GM12891 (cell line): Measurements from ENCODE around the gene EPG5.
"Not testable (repeated sequence)": the region's sequence is repeated elsewhere in the genome, so short reads cannot be mapped to it uniquely, and the experiment has no call there.

Experiments
- DNase-seq: peaks from one replicate; pipeline ENCODE4 v3.0.0; 2011; ENCODE audit warnings: low spot score; ENCODE audit not compliant: insufficient read length
- FAIRE-seq: peaks from 2 replicates; lab custom pipeline; 2011; peaks lifted over from hg19 to GRCh38; lab: Jason Lieb, UNC
- PAX5 ChIP-seq: IDR thresholded peaks from 2 replicates; pipeline ENCODE4 v1.6.1; 2011; ENCODE audit warnings: low read length, moderate library complexity, mild to moderate bottlenecking; ENCODE audit not compliant: insufficient read depth, severe bottlenecking
- POLR2A ChIP-seq: IDR thresholded peaks from 2 replicates; pipeline ENCODE4 v1.6.1; 2011; ENCODE audit warnings: low read depth, low read length, control low read depth
- POLR2AphosphoS5 ChIP-seq: IDR thresholded peaks from 2 replicates; pipeline ENCODE4 v1.6.1; 2011; ENCODE audit warnings: low read depth, low read length, control low read depth
- POU2F2 ChIP-seq: IDR thresholded peaks from 2 replicates; pipeline ENCODE4 v1.6.1; 2011; ENCODE audit warnings: low read depth, mild to moderate bottlenecking, control low read depth, low read length, moderate library complexity
- SPI1 ChIP-seq: IDR thresholded peaks from 2 replicates; pipeline ENCODE4 v1.6.1; 2011; ENCODE audit warnings: low read depth, low read length, control low read depth
- TAF1 ChIP-seq: IDR thresholded peaks from 2 replicates; pipeline ENCODE4 v1.6.1; 2011; ENCODE audit warnings: low read depth, low read length, control low read depth

Gene EPG5

GRCh38 chr18:46001074-46001473, 33.9 kb upstream of the EPG5 start:
- FAIRE-seq, result no peak

DNA sequence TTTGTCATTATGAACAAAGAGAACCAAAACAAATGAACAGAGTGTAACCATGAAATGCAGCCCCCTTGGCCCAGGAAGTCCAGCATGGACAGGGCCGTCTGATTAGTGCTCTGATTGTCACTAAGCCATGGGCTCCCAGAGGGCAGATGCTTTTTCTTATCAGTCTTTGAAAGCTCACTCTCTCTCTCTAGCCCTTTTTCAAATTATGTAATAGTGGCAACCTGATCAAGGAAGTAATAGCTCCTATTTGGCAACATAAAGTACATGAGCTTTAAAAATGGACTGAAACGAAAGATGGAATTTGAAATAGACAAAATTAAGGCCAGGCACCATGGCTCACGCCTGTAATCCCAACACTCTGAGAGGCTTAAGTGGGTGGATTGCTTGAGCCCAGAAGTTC, 32.4 kb upstream of the EPG5 start:
- no peak for DNase-seq
- FAIRE-seq, result no peak
- TF ChIP-seq TAF1 (no peak), SPI1 (no peak), POLR2A (no peak), POU2F2 (no peak), POLR2AphosphoS5 (no peak), PAX5 (no peak)

More at GRCh38 chr18:46001074-46001473, 33.9 kb upstream of the EPG5 start:
- no peak for DNase-seq
- no peak for TF ChIP-seq POLR2A
- TF ChIP-seq POLR2AphosphoS5, result no peak
- no peak for TF ChIP-seq PAX5
- no peak for TF ChIP-seq POU2F2
- TF ChIP-seq SPI1, result no peak
- no peak for TF ChIP-seq TAF1

DNA sequence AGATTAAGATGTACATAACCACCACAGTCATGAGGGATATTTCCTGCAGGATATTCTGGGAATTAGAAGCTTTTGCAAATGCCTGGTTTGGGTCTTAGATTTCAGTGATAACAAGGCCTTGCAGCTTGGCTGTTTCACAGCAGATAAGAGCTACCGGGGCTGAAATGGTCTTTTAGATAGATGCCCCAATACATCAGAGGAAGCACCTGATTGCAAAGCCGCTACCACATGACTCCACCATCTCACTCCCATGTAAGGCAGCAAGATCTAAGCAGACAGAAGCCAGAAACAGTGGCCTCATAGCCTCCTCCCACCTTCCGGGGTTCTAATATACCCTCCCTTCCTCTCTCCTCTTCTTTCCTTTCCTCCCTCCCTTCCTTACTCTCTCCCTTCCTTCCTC, 31.1 kb upstream of the EPG5 start:
- DNase-seq, result no peak
- FAIRE-seq, result peak; percentile 28
- TF ChIP-seq TAF1 (no peak), POU2F2 (no peak), POLR2AphosphoS5 (no peak), POLR2A (no peak), SPI1 (no peak), PAX5 (no peak)

- peak; percentile 35 for DNase-seq
- TF ChIP-seq PAX5, result no peak
- TF ChIP-seq SPI1, result peak; percentile 29; the same call in 1 of the 2 replicates
- FAIRE-seq, result peak; percentile 89
These were observed 30.6 kb upstream of the EPG5 start for GRCh38 chr18:45997700-45998151.

DNA sequence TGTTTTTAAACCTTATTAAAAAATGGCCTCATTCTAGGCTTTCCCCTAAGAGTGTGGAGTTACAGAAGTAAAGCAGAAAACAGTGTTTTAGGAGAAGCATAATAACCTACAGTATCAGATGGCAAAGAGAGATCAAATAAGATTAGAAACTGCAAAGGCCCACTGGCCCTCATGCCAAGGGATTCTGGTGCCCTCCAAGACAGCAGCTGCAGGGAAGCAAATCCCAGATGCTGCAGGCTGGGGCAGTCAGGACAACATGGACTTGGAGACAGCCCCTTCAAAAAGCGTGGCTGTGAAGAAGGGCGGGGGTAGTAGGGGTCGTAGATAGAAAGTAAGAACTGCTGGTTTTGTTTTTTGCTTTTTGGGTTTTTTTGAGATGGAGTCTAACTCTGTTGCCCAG, 28.3 kb upstream of the EPG5 start:
- FAIRE-seq, result no peak
- TF ChIP-seq POLR2AphosphoS5 (no peak), TAF1 (no peak), SPI1 (no peak), PAX5 (no peak), POU2F2 (no peak), POLR2A (no peak)
- DNase-seq, result no peak

- DNase-seq (no peak), FAIRE-seq (no peak)
- no peak for TF ChIP-seq POLR2AphosphoS5
- no peak for TF ChIP-seq TAF1
- no peak for TF ChIP-seq POLR2A
- no peak for TF ChIP-seq PAX5
- TF ChIP-seq SPI1, result no peak
These were observed 26.3 kb upstream of the EPG5 start for GRCh38 chr18:45993438-45993837.

DNA sequence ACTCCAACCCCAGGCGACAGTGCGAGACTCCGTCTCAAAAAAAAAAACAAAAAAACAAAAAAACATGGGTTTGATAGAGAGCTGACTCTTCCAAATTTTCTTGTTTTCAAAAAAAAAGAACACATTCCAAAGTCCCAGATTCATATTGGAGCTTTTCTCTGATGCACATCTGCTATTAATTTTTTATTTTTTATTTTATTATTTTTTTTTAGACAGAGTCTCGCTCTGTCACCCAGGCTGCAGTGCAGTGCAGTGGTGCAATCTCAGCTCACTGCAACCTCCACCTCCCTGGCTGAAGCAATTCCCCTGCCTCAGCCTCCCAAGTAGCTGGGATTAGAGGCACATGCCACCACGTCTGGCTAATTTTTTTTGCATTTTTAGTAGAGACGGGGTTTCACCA, 25.4 kb upstream of the EPG5 start:
- not testable (repeated sequence) for FAIRE-seq, DNase-seq

DNA sequence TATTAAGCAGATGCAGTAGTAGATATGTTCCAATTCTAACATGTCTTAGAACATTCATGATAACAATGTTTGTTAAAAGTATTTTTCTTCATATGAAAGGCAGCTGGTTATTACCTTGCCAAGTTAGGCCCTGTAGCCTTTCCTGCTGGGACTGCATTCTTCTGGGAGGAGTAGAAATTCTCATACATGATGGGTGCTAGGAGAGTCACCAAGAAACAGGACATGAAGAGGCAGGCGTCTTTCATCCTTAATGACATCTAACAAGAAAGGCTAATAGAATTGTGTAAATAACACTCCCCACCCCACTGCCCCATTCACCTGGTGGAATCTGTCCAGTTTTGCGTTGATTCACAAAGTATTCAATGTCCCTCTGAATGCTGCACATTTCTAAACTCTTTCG, 24.7 kb upstream of the EPG5 start:
- no peak for FAIRE-seq
- no peak for DNase-seq
- TF ChIP-seq TAF1, result no peak

GRCh38 chr18:45984546-45985235, 17.6 kb upstream of the EPG5 start:
- no peak for DNase-seq
- FAIRE-seq, result no peak
- TF ChIP-seq PAX5 (no peak), POLR2A (no peak), TAF1 (no peak), POLR2AphosphoS5 (no peak), POU2F2 (no peak), SPI1 (no peak)

GRCh38 chr18:45981821-45982220, 14.7 kb upstream of the EPG5 start:
- TF ChIP-seq SPI1, result no peak
- no peak for TF ChIP-seq POU2F2
- TF ChIP-seq TAF1, result no peak
- no peak for TF ChIP-seq POLR2AphosphoS5
- no peak for FAIRE-seq
- no peak for DNase-seq

DNA sequence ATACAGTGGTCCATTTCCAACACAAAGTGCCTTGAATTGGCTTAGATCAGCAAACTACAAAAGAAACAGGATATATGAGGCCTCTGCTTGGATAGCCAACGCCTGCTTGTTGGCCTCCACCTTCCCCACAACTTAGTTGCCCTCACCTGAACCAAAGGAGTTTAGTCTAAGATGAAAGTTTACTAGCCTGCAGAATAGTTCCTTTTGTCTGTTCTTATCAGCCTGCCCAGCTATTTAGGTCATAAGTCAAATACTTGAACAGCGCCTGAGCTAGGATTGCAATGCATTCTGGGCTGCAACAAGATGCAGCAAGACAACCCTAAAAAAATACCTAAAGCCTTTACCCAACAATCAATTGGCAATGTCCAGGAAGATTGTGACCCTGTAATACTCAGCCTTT, 13.1 kb upstream of the EPG5 start:
- TF ChIP-seq POU2F2, result no peak
- no peak for TF ChIP-seq POLR2AphosphoS5
- no peak for TF ChIP-seq POLR2A
- TF ChIP-seq TAF1, result no peak
- no peak for TF ChIP-seq SPI1
- no peak for TF ChIP-seq PAX5
- no peak for DNase-seq
- no peak for FAIRE-seq
